H1 (cell line): ENCODE data around the gene TMEM163. TPM values are rescaled to one million over a fixed set of nuclear protein-coding genes. Genes with fewer than 3 reads are reported as not detected.

Experiments
- CTCF ChIA-PET: fragments of 300-600 bp; sonication (Branson Sonifier 250); formaldehyde crosslinking; loops from one replicate; lab custom pipeline; 2021; ENCODE audit not compliant: partially characterized antibody; lab: Charles Lee
- POLR2A ChIA-PET: fragments of 300-600 bp; sonication (Branson Sonifier 250); formaldehyde crosslinking; loops from one replicate; lab custom pipeline; 2021; ENCODE audit warnings: inconsistent platforms; ENCODE audit not compliant: partially characterized antibody; lab: Charles Lee
- DNase-seq, 2 experiments: peaks; one replicate each; pipeline versions ENCODE4 v3.0.0 to v3.0.0-alpha.2; 2010 to 2022; ENCODE audit warnings: low spot score in 2 of 2, low read depth in 1 of 2, mixed read lengths in 1 of 2
- FAIRE-seq: peaks from 2 replicates; lab custom pipeline; 2011; peaks lifted over from hg19 to GRCh38; lab: Jason Lieb, UNC
- H2AFZ ChIP-seq: 2 replicates; pipeline ENCODE4 v1.8.1; 2012; ENCODE audit warnings: low read length, inconsistent platforms
- H2AK5ac ChIP-seq: 2 replicates; pipeline ENCODE4 v1.6.1; 2013; ENCODE audit warnings: low read depth, low read length
- H2BK120ac ChIP-seq: replicated peaks from 2 replicates; pipeline ENCODE3; 2013; ENCODE audit warnings: low read depth, low read length, inconsistent platforms
- H2BK12ac ChIP-seq: 2 replicates; pipeline ENCODE4 v1.6.1; 2013; ENCODE audit warnings: low read depth, low read length
- H2BK15ac ChIP-seq: 2 replicates; pipeline ENCODE4 v1.6.1; 2013; ENCODE audit warnings: low read length
- H2BK20ac ChIP-seq: 2 replicates; pipeline ENCODE4 v1.6.1; 2013; ENCODE audit warnings: low read length
- H2BK5ac ChIP-seq: 2 replicates; pipeline ENCODE4 v1.6.1; 2013; ENCODE audit warnings: low read depth, low read length
- H3K14ac ChIP-seq: 2 replicates; pipeline ENCODE4 v1.6.1; 2013; ENCODE audit warnings: inconsistent platforms; ENCODE audit not compliant: insufficient read length
- H3K18ac ChIP-seq: 2 replicates; pipeline ENCODE4 v1.6.1; 2013; ENCODE audit warnings: low read length; ENCODE audit errors: extremely low read depth
- H3K23ac ChIP-seq: 2 replicates; pipeline ENCODE4 v1.6.1; 2013; ENCODE audit warnings: inconsistent platforms; ENCODE audit not compliant: insufficient read length
- H3K23me2 ChIP-seq: 2 replicates; pipeline ENCODE4 v1.6.1; 2013; ENCODE audit warnings: low read depth, low read length
- H3K27ac ChIP-seq: 2 replicates; pipeline ENCODE4 v1.6.1; 2011; ENCODE audit warnings: low read depth, low read length, inconsistent platforms
- H3K27me3 ChIP-seq, 4 experiments: replicated peaks in 1 of 4; 1 replicate in 1 of 4; 2 replicates in 3 of 4; pipeline versions ENCODE4 v1.6.1 to v1.8.1; 2011 to 2013; ENCODE audit warnings: low read length in 3 of 4, mild to moderate bottlenecking in 3 of 4, inconsistent platforms in 2 of 4, mixed read lengths in 2 of 4, moderate library complexity in 1 of 4; ENCODE audit not compliant: control insufficient read depth in 3 of 4, insufficient read depth in 3 of 4; ENCODE audit errors: extremely low read depth in 1 of 4
- H3K36me3 ChIP-seq, 4 experiments: 2 replicates each; pipeline versions ENCODE4 v1.6.1 to v1.8.1; 2011 to 2013; ENCODE audit warnings: mild to moderate bottlenecking in 4 of 4, low read length in 3 of 4, moderate library complexity in 2 of 4, control low read depth in 1 of 4, inconsistent platforms in 1 of 4; ENCODE audit not compliant: insufficient read depth in 4 of 4, control insufficient read depth in 2 of 4
- H3K4ac ChIP-seq: replicated peaks from 2 replicates; pipeline ENCODE3; 2013; ENCODE audit warnings: low read length, low read depth, mixed read lengths, inconsistent platforms; ENCODE audit not compliant: insufficient read length
- H3K4me1 ChIP-seq, 4 experiments: replicated peaks in 1 of 4; 1 replicate in 1 of 4; 2 replicates in 3 of 4; pipeline versions ENCODE4 v1.6.1 to v1.8.1; 2011 to 2013; ENCODE audit warnings: low read length in 3 of 4, inconsistent platforms in 2 of 4, mixed read lengths in 1 of 4; ENCODE audit not compliant: insufficient read depth in 4 of 4, control insufficient read depth in 3 of 4
- H3K4me2 ChIP-seq, 2 experiments: 2 replicates each; pipeline versions ENCODE4 v1.6.1 to v1.8.1; 2011 to 2013; ENCODE audit warnings: low read depth in 2 of 2, low read length in 2 of 2, control low read depth in 1 of 2, inconsistent platforms in 1 of 2, mild to moderate bottlenecking in 1 of 2; ENCODE audit not compliant: insufficient read depth in 1 of 2
- H3K4me3 ChIP-seq, 4 experiments: fragments of 200-600, 300-600 bp in 1 of 4; sonication (generic), shearing (Covaris generic), sonication (Bioruptor Twin) in 1 of 4; 2 replicates each; pipeline versions ENCODE4 v1.5.1 to v1.8.1; 2011 to 2016; ENCODE audit warnings: low read length in 4 of 4, low read depth in 3 of 4, control low read depth in 2 of 4, inconsistent platforms in 2 of 4, mild to moderate bottlenecking in 2 of 4, mixed read lengths in 1 of 4, moderate library complexity in 1 of 4; ENCODE audit not compliant: insufficient read depth in 2 of 4; ENCODE audit errors: extremely low read depth in 1 of 4
- H3K56ac ChIP-seq: replicated peaks from 2 replicates; pipeline ENCODE3; 2013; ENCODE audit warnings: low read depth, mild to moderate bottlenecking, mixed read lengths, low read length, inconsistent platforms; ENCODE audit not compliant: insufficient read length
- H3K79me1 ChIP-seq: 2 replicates; pipeline ENCODE4 v1.6.1; 2013; ENCODE audit warnings: low read depth, low read length, control low read depth
- H3K79me2 ChIP-seq, 2 experiments: 2 replicates each; pipeline versions ENCODE4 v1.6.1 to v1.8.1; 2012 to 2013; ENCODE audit warnings: low read length in 2 of 2, mild to moderate bottlenecking in 2 of 2, inconsistent platforms in 1 of 2; ENCODE audit not compliant: insufficient read depth in 2 of 2, control insufficient read depth in 1 of 2
- H3K9ac ChIP-seq, 4 experiments: replicated peaks in 1 of 4; 1 replicate in 1 of 4; 2 replicates in 3 of 4; pipeline versions ENCODE4 v1.6.1 to v1.8.1; 2011 to 2013; ENCODE audit warnings: low read depth in 3 of 4, low read length in 3 of 4, control low read depth in 2 of 4, mild to moderate bottlenecking in 2 of 4, moderate library complexity in 2 of 4, inconsistent platforms in 1 of 4; ENCODE audit errors: extremely low read depth in 1 of 4
- H3K9me3 ChIP-seq, 2 experiments: 2 replicates each; pipeline versions ENCODE4 v1.6.1 to v1.8.1; 2012 to 2013; ENCODE audit warnings: mild to moderate bottlenecking in 2 of 2, moderate library complexity in 2 of 2, control low read depth in 1 of 2, inconsistent platforms in 1 of 2, low read depth in 1 of 2, low read length in 1 of 2, mixed read lengths in 1 of 2; ENCODE audit not compliant: insufficient read depth in 2 of 2
- H4K20me1 ChIP-seq, 2 experiments: replicated peaks in 1 of 2; 2 replicates each; pipeline versions ENCODE3 to v1.8.1; 2011 to 2013; ENCODE audit warnings: inconsistent platforms in 2 of 2, low read length in 2 of 2, mild to moderate bottlenecking in 1 of 2; ENCODE audit not compliant: insufficient read depth in 2 of 2, control insufficient read depth in 1 of 2
- H4K5ac ChIP-seq: 2 replicates; pipeline ENCODE4 v1.6.1; 2013; ENCODE audit warnings: low read length, low read depth, mixed read lengths, inconsistent platforms; ENCODE audit not compliant: insufficient read length
- H4K8ac ChIP-seq: 2 replicates; pipeline ENCODE4 v1.8.0; 2013; ENCODE audit warnings: mild to moderate bottlenecking, moderate library complexity, low read length, inconsistent platforms; ENCODE audit not compliant: insufficient read depth; ENCODE audit errors: extremely low read depth
- H4K91ac ChIP-seq: replicated peaks from 2 replicates; pipeline ENCODE3; 2013; ENCODE audit warnings: low read length, mixed read lengths, inconsistent platforms; ENCODE audit not compliant: insufficient read length
- ATF2 ChIP-seq: IDR thresholded peaks from 2 replicates; pipeline ENCODE4 v1.6.1; 2012; ENCODE audit warnings: low read length, inconsistent platforms
- BRCA1 ChIP-seq: IDR thresholded peaks from 2 replicates; pipeline ENCODE4 v1.6.1; 2012; ENCODE audit warnings: low read depth, low read length, improper control_type of control experiment
- CBX5 ChIP-seq: fragments of 300-800, 300-1000 bp; sonication (generic); IDR thresholded peaks from 2 replicates; pipeline ENCODE4 v1.7.1; 2016; ENCODE audit warnings: antibody characterized with exemption, low read length, low read depth
- CTBP2 ChIP-seq: IDR thresholded peaks from 2 replicates; pipeline ENCODE4 v1.7.0; 2011; ENCODE audit warnings: borderline replicate concordance, mild to moderate bottlenecking, moderate library complexity, mixed read lengths, low read length; ENCODE audit not compliant: insufficient read depth, insufficient read length
- FOSL1 ChIP-seq: IDR thresholded peaks from 2 replicates; pipeline ENCODE4 v1.6.1; 2011; ENCODE audit warnings: mild to moderate bottlenecking, low read depth, low read length, moderate library complexity; ENCODE audit not compliant: insufficient read depth
- KDM4A ChIP-seq: IDR thresholded peaks from one replicate; pipeline ENCODE4 v1.7.1; 2012; ENCODE audit warnings: low read depth, mild to moderate bottlenecking, moderate library complexity, low read length, inconsistent platforms; ENCODE audit not compliant: severe bottlenecking
- KDM5A ChIP-seq: fragments of 200-600 bp; IDR thresholded peaks from 2 replicates; pipeline ENCODE4 v1.7.1; 2012; ENCODE audit warnings: mild to moderate bottlenecking, low read length, inconsistent platforms, mixed read lengths
- POLR2AphosphoS5 ChIP-seq: IDR thresholded peaks from 2 replicates; pipeline ENCODE4 v1.6.1; 2011; ENCODE audit warnings: low read depth, low read length
- SAP30 ChIP-seq: fragments of 300-600 bp; sonication (generic); IDR thresholded peaks from 2 replicates; pipeline ENCODE4 v1.7.1; 2012; ENCODE audit warnings: low read length, moderate library complexity, mild to moderate bottlenecking, inconsistent platforms; ENCODE audit not compliant: insufficient read depth, insufficient replicate concordance
- SIX5 ChIP-seq: IDR thresholded peaks from 2 replicates; pipeline ENCODE4 v1.6.1; 2011; ENCODE audit warnings: mild to moderate bottlenecking, low read depth, low read length
- TCF12 ChIP-seq: IDR thresholded peaks from 2 replicates; pipeline ENCODE4 v1.6.1; 2011; ENCODE audit warnings: low read depth, mild to moderate bottlenecking, low read length
- WGBS, 2 experiments: shearing (Covaris generic) in 1 of 2; methylation state at CpG; one replicate each; pipeline versions ENCODE4 v1.1.6 to v1.1.7; 2013 to 2015; ENCODE audit warnings: low lambda C conversion rate in 2 of 2, mixed read lengths in 2 of 2, inconsistent platforms in 1 of 2, low coverage in 1 of 2, missing lambda C conversion rate in 1 of 2; ENCODE audit not compliant: insufficient replicate concordance in 2 of 2, insufficient coverage in 1 of 2, insufficient read length in 1 of 2; ENCODE audit errors: extremely low coverage in 1 of 2, missing lambda C conversion rate in 1 of 2; 5-methylcytosine and 5-hydroxymethylcytosine counted together
- polyA plus RNA-seq, 7 experiments: library from polyadenylated mRNA; depleted of rRNA in 3 of 7; stranded (reverse) in 5 of 7; unstranded in 2 of 7; fragments of >200 nt in 5 of 7; fragments of 200-250 nt in 2 of 7; gene quantifications; 1 replicate in 5 of 7; 2 replicates in 1 of 7; 4 replicates in 1 of 7; pipeline versions ENCODE4 v1.2.1 to v1.2.3, GENCODE V29; 2011 to 2013; ENCODE audit warnings: missing spikeins in 2 of 7, mixed read lengths in 2 of 7
- total RNA-seq: library from RNA; stranded (reverse); fragmentation: NEBNext Ultra II Directional; extraction: Animal tissue kit (Norgen Biotek cat#: 25700); gene quantifications from 2 replicates; pipeline ENCODE4 v1.2.1, GENCODE V29; 2021

Gene TMEM163
- total and polyA plus RNA-seq, 2 of the 8 experiments (the other 6 are each of a cell fraction or from before 2014, with no cell fraction given): 2.8 to 3.2 TPM

GRCh38 chr2:134408791-134409190 is 310.0 kb downstream of the TMEM163 start:
- H3K4ac ChIP-seq: no peak overlapping the region
- H3K79me1 ChIP-seq: no peaks in the 10 kb centered on the region
- H3K4me2 ChIP-seq: no peak overlapping the region
- no peaks in the 10 kb centered on the region for H3K23me2 ChIP-seq
- no peak overlapping the region for H3K23ac ChIP-seq
- H3K9ac ChIP-seq: no peak overlapping the region
- no peak overlapping the region for H3K56ac ChIP-seq
- no peak overlapping the region for H4K8ac ChIP-seq
- H2BK15ac ChIP-seq: no peak overlapping the region
- H2BK12ac ChIP-seq: no peak overlapping the region
- ChIA-PET POLR2A (no interaction called here), CTCF (interaction anchor here (1.0 to 6.2 kb wide), 6 partner anchors 9 to 291 kb away, joined by 3 to 79 read pairs (median 5); no protein-coding TSS in a partner anchor)
- peaks cover 0 to 2% of the 10 kb centered on the region in 2 experiments for H4K20me1 ChIP-seq
- no peak for DNase-seq
- H3K79me2 ChIP-seq: no peaks in the 10 kb centered on the region
- WGBS, 2 experiments: 98% methylated on average over 3 of the region's 3 CpGs; no CpG with 5 or more reads in 1 of the 2 experiments
- H2BK120ac ChIP-seq: no peak overlapping the region
- H3K4me1 ChIP-seq: peaks cover 0 to 5% (median 0%) of the 10 kb centered on the region in 4 experiments; a peak in 1 of 7 replicates
- H3K14ac ChIP-seq: no peak overlapping the region
- no peak overlapping the region for H2AFZ ChIP-seq
- no peak overlapping the region for H3K4me3 ChIP-seq
- H3K9me3 ChIP-seq: no peaks in the 10 kb centered on the region
- no peak for FAIRE-seq
- no peak overlapping the region for H4K91ac ChIP-seq
- no peak overlapping the region for H4K5ac ChIP-seq
- H2BK5ac ChIP-seq: no peak overlapping the region
- H3K36me3 ChIP-seq: peaks cover 0 to 5% (median 1%) of the 10 kb centered on the region in 4 experiments; a peak in 2 of 8 replicates
- TF ChIP-seq CTBP2 (no peak), SIX5 (no peak), CBX5 (no peak), KDM5A (no peak), SAP30 (no peak), FOSL1 (no peak), BRCA1 (no peak), POLR2AphosphoS5 (no peak), TCF12 (no peak), ATF2 (no peak), KDM4A (no peak)
- no peak overlapping the region for H2AK5ac ChIP-seq
- no peak overlapping the region for H3K27ac ChIP-seq
- H2BK20ac ChIP-seq: no peak overlapping the region
- no peaks in the 10 kb centered on the region for H3K27me3 ChIP-seq
- no peak overlapping the region for H3K18ac ChIP-seq
